ENCODE measurements around the gene TFPI.

GRCh38 chr2:187525163-187525900, 28.9 kb downstream of the TFPI start:
- TF ChIP-seq CTCF (conservative IDR thresholded peaks at IDR 0.05; ENCODE audit: low read length) = no peak
- no peak for TF ChIP-seq EZH2phosphoT487 (IDR thresholded peaks at IDR 0.05; ENCODE audit: borderline replicate concordance, low read depth, low read length)

Measured in OCI-LY7 (cell line).